ENCODE data around the gene PDZD4.

PDZD4 gene

DNA sequence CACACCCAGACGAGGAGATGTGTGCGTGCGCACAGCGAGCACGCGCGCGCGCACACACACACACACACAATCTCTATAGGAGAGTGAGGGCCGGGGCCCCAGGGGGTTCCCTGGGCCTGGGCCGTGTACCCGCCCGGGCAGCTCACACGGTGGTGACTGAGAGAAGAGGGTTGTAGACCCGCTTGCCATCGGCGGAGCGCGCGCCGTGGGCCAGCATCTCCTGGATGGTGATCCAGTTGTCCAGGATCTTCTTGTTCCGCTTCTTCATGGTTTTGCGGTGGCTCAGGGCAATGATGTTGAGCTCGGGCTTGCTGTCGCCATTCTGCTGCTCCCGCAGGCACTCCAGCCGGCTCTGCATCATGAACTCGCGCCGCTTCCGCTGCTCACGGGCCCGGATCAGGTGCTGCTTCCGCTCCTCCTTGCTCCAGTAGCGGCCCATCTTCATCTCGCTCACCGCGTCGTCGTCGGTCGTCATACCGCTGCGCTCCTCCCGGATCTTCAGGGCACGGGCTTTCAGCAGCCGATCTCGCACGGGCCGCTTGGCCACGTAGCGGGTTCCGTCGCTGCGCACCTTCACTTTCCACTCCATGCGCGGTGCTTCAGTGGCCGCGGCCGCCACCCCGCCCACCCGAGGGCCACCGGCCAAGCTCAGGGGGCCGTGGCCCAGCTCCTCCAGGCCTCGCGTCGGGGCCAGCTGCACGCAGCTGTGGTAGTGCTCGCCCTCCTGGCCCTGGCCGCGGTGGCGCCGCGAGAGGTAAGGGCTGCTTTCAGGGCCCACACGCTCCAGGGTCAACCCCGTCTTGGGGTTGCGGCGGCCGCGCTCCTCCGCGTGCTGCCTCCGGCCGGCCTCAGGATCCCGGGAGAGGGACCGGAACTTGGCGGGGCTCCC is 26.9 kb downstream of the PDZD4 start:
- TF ChIP-seq NFIC (IDR thresholded peaks at IDR 0.05) (no peak), FOXM1 (IDR thresholded peaks at IDR 0.05; ENCODE audit: borderline replicate concordance, low read depth) (no peak), TEAD4 (IDR thresholded peaks at IDR 0.05) (no peak), EP300 (IDR thresholded peaks at IDR 0.05; ENCODE audit: borderline replicate concordance) (no peak), EGR1 (IDR thresholded peaks at IDR 0.05) (no peak), TAF1 (IDR thresholded peaks at IDR 0.05; ENCODE audit: low read depth) (no peak), CEBPB (IDR thresholded peaks at IDR 0.05) (no peak), ZBTB7A (IDR thresholded peaks at IDR 0.05; ENCODE audit: low read depth) (no peak)

DNA sequence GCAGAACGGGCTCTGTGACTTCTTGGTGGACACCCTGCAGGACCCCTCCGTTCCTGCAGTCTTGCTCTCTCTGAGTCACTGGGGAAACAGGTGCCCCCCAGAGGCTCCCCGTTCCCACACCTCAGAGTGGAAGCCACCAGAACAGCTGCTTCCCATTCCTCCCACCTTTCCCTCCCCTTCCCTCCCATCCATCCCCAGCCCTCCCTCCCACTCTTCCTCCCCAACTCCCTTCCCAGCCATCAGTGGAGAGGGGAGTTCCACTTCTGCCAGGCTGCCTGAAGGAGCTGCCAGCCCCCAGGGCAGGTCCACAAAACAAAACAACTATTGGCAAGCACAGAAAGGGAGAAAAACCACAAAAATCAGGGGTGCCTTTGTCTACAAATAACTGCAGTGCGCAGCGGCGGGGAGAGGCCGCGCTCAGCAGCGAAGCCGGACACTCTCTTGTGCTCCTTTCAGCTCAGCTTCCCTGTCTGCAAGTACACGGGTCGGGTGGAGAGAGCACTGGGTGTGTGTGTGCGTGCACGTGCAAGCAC is 27.8 kb downstream of the PDZD4 start:
- TF ChIP-seq FOXM1 (IDR thresholded peaks at IDR 0.05; ENCODE audit: borderline replicate concordance, low read depth) (no peak), RAD21 (IDR thresholded peaks at IDR 0.05; ENCODE audit: low read depth) (no peak), NFIC (IDR thresholded peaks at IDR 0.05) (no peak)
- TF ChIP-seq, protein P1, sequence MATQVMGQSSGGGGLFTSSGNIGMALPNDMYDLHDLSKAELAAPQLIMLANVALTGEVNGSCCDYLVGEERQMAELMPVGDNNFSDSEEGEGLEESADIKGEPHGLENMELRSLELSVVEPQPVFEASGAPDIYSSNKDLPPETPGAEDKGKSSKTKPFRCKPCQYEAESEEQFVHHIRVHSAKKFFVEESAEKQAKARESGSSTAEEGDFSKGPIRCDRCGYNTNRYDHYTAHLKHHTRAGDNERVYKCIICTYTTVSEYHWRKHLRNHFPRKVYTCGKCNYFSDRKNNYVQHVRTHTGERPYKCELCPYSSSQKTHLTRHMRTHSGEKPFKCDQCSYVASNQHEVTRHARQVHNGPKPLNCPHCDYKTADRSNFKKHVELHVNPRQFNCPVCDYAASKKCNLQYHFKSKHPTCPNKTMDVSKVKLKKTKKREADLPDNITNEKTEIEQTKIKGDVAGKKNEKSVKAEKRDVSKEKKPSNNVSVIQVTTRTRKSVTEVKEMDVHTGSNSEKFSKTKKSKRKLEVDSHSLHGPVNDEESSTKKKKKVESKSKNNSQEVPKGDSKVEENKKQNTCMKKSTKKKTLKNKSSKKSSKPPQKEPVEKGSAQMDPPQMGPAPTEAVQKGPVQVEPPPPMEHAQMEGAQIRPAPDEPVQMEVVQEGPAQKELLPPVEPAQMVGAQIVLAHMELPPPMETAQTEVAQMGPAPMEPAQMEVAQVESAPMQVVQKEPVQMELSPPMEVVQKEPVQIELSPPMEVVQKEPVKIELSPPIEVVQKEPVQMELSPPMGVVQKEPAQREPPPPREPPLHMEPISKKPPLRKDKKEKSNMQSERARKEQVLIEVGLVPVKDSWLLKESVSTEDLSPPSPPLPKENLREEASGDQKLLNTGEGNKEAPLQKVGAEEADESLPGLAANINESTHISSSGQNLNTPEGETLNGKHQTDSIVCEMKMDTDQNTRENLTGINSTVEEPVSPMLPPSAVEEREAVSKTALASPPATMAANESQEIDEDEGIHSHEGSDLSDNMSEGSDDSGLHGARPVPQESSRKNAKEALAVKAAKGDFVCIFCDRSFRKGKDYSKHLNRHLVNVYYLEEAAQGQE (IDR thresholded peaks at IDR 0.05; ENCODE audit: low read depth), result no peak

DNA sequence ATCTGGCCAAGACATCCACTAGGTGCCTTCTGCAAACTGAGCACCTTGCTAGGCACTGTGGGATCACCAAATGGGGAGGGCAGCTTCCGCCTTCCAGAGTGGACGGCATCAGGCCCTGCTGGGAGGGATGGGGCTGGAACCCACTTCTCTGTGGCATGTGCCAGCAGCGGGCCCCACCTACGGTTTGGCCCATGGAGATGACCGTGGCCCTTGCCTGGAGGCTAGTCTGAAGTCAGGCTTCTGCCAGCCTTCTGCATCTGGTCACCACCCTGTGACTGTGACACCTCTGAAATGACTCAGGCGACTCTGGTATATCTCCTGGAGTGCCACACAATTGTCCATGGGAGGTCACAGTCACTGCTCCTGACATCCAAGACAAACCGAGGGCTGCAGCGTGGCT is 28.7 kb downstream of the PDZD4 start:
- TF ChIP-seq FOXM1 (IDR thresholded peaks at IDR 0.05; ENCODE audit: borderline replicate concordance, low read depth) (no peak), TEAD4 (IDR thresholded peaks at IDR 0.05) (no peak), NFIC (IDR thresholded peaks at IDR 0.05) (no peak), TCF12 (IDR thresholded peaks at IDR 0.05; ENCODE audit: low read depth) (no peak), ZBTB7A (IDR thresholded peaks at IDR 0.05; ENCODE audit: low read depth) (no peak), CEBPB (IDR thresholded peaks at IDR 0.05) (no peak), YY1 (IDR thresholded peaks at IDR 0.05; ENCODE audit: low read depth) (no peak), TAF1 (IDR thresholded peaks at IDR 0.05; ENCODE audit: low read depth) (no peak), EP300 (IDR thresholded peaks at IDR 0.05; ENCODE audit: borderline replicate concordance) (no peak), CREB1 (IDR thresholded peaks at IDR 0.05; ENCODE audit: low read depth) (no peak), RAD21 (IDR thresholded peaks at IDR 0.05; ENCODE audit: low read depth) (no peak)
- TF ChIP-seq, protein P2, sequence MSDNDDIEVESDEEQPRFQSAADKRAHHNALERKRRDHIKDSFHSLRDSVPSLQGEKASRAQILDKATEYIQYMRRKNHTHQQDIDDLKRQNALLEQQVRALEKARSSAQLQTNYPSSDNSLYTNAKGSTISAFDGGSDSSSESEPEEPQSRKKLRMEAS (IDR thresholded peaks at IDR 0.05), result no peak
- TF ChIP-seq, protein P1 (IDR thresholded peaks at IDR 0.05; ENCODE audit: low read depth), result no peak

DNA sequence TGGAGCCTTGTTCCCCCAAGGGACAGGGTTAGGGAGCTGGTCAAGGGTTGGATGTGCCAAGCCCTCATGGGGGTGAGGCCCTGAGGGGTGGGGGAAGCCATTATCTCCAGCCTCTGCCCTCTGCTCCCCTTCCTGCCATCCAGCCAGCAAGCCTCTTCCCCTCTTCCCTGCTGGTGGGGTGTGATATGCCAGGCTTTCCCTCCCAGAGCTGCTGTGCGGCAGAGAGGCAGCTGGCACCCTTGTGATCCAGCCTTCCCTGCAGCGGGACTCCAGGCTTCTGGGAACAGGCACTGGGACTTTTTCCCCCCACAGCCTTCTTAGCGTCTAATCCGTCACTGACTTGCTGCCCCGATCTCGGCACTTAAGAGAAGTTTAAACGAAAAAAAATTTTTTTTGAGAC is 29.6 kb downstream of the PDZD4 start:
- TF ChIP-seq YY1 (IDR thresholded peaks at IDR 0.05; ENCODE audit: low read depth) (no peak), TEAD4 (IDR thresholded peaks at IDR 0.05) (no peak), TAF1 (IDR thresholded peaks at IDR 0.05; ENCODE audit: low read depth) (no peak), EGR1 (IDR thresholded peaks at IDR 0.05) (no peak), ZBTB7A (IDR thresholded peaks at IDR 0.05; ENCODE audit: low read depth) (no peak), FOXM1 (IDR thresholded peaks at IDR 0.05; ENCODE audit: borderline replicate concordance, low read depth) (no peak), CREB1 (IDR thresholded peaks at IDR 0.05; ENCODE audit: low read depth) (no peak), TCF12 (IDR thresholded peaks at IDR 0.05; ENCODE audit: low read depth) (no peak), RAD21 (IDR thresholded peaks at IDR 0.05; ENCODE audit: low read depth) (no peak)
- TF ChIP-seq, protein P3, sequence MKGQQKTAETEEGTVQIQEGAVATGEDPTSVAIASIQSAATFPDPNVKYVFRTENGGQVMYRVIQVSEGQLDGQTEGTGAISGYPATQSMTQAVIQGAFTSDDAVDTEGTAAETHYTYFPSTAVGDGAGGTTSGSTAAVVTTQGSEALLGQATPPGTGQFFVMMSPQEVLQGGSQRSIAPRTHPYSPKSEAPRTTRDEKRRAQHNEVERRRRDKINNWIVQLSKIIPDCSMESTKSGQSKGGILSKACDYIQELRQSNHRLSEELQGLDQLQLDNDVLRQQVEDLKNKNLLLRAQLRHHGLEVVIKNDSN (IDR thresholded peaks at IDR 0.05), result no peak
- TF ChIP-seq, protein P2 (IDR thresholded peaks at IDR 0.05), result no peak

DNA sequence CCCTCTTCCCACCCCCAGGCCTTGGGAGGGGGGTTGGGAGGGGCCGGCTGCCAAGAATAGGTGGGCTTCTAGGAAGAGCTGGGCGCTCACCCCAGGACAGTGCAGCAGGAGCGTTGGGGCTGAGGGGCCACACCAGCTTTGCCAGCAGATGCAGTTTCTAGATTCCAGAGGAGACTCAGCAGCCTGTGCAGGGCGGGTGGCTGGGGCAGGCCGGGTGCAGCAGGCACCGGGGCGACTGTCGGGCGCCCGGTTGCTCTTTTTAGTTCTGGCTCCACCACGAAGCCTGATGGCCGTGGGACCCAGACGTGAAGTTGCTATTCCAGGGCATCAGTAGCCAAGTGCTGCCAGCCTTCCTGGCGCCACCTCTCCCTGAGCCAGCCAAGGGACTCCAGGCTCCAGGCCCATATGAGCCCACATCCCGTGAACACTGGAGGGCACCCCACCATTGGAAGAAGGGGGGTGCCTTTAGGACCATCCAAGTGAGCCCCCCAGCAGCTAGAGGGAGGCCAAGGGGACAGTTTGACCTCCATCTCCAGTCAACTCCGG is 30.1 kb downstream of the PDZD4 start:
- TF ChIP-seq, protein P3 (IDR thresholded peaks at IDR 0.05), result no peak
- TF ChIP-seq TEAD4 (IDR thresholded peaks at IDR 0.05) (no peak), CEBPB (IDR thresholded peaks at IDR 0.05) (no peak)

DNA sequence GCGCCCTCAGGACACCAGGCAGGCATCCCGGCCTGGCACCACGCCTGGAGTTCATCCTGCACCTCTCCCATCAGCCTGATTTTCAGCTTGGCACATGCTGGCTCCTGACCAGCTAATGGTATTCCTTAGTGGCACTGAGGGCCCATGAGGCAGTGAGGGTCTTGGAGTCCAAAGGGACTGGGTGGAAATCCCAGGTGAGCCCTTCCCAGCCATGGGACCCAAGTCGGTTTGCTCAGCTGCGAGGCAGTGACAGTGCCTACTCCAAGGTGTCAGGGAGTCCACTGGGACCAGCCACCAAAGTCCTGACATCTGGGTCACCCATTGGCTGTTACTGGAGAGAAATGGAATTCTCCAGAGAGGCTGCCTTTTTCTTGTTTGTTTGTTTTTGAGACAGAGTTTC is 31.0 kb downstream of the PDZD4 start:
- no peak for TF ChIP-seq FOXM1 (IDR thresholded peaks at IDR 0.05; ENCODE audit: borderline replicate concordance, low read depth)
- no peak for TF ChIP-seq CREB1 (IDR thresholded peaks at IDR 0.05; ENCODE audit: low read depth)
- TF ChIP-seq CEBPB (IDR thresholded peaks at IDR 0.05), result no peak
- TF ChIP-seq YY1 (IDR thresholded peaks at IDR 0.05; ENCODE audit: low read depth), result no peak
- TF ChIP-seq, protein P1 (IDR thresholded peaks at IDR 0.05; ENCODE audit: low read depth), result no peak
- no peak for TF ChIP-seq TCF12 (IDR thresholded peaks at IDR 0.05; ENCODE audit: low read depth)
- TF ChIP-seq, protein P3 (IDR thresholded peaks at IDR 0.05), result no peak
- no peak for TF ChIP-seq ZBTB7A (IDR thresholded peaks at IDR 0.05; ENCODE audit: low read depth)

Measured in Ishikawa (cell line).